Prostate gland (tissue), 2 donors: ENCODE data around the gene SRPK1.

ENCODE experiments used
- CTCF ChIP-seq, 4 experiments: fragments of 200-600 bp in 2 of 4; fragments of 450-650 bp in 2 of 4; sonication (generic) in 2 of 4; IDR thresholded peaks; 1 replicate in 3 of 4; 2 replicates in 1 of 4; pipeline ENCODE4 v1.5.1; 2016 to 2019; ENCODE audit warnings: antibody characterized with exemption in 4 of 4, mild to moderate bottlenecking in 2 of 4, moderate library complexity in 2 of 4
- POLR2A ChIP-seq: fragments of 450-650 bp; IDR thresholded peaks from one replicate; pipeline ENCODE4 v1.6.1; 2016; ENCODE audit warnings: antibody characterized with exemption, mild to moderate bottlenecking
- POLR2AphosphoS5 ChIP-seq: sonication (generic); formaldehyde crosslinking; IDR thresholded peaks from one replicate; pipeline ENCODE4 v1.6.1; 2017; ENCODE audit warnings: antibody characterized with exemption

- TF ChIP-seq POLR2A (no peak), POLR2AphosphoS5 (no peak), CTCF (IDR thresholded peaks at IDR 0.05) (no peak)
Observed at GRCh38 chr6:35810971-35811698, 109.8 kb downstream of the SRPK1 start.
